ENCODE results near the gene POM121C. TPM values are rescaled to one million over a fixed set of nuclear protein-coding genes. Genes with fewer than 3 reads are reported as not detected.
"Not testable (repeated sequence)": the region's sequence is repeated elsewhere in the genome, so short reads cannot be mapped to it uniquely, and the experiment has no call there.

Gene POM121C
- total RNA-seq, 1 donor from 2014 or later, result 48.5 TPM

DNA sequence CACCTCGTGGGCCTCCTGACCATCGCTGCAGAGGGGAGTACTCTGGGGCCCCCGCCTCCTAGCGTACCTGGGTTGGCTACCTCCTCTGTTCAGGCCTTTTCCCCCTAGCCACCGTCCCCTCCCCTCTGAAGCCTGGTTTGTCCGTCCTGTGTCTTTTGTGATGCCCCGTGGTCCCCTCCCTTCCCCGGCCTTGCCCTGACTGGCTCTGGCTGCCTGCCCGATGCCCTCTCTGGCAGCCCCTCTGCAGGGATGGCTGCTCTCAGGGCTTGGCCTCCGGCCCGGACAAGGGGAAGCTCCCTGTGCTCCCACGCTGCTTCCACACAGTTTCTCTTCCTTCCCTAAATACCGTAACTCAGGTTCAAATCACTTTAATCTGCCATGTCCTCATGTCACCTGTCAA lies 66.4 kb downstream of the POM121C start:
- H3K27me3 ChIP-seq (ENCODE audit: insufficient read depth, low read length); H3K4me3 Mint-ChIP-seq (ENCODE audit: unreplicated experiment); H3K4me1 ChIP-seq (ENCODE audit: insufficient read depth, low read length); H3K9ac ChIP-seq (ENCODE audit: low read length); H3K27ac Mint-ChIP-seq (ENCODE audit: unreplicated experiment); H3K9me3 Mint-ChIP-seq (ENCODE audit: unreplicated experiment); H3K79me2 ChIP-seq (ENCODE audit: insufficient read depth, low read length); FAIRE-seq; H3K9me3 ChIP-seq (ENCODE audit: insufficient read depth, low read depth, low read length); DNase-seq (ENCODE audit: low read depth); H3K4me3 ChIP-seq (ENCODE audit: insufficient read depth, low read depth, low read length); H2AFZ ChIP-seq (ENCODE audit: low read depth, low read length); H4K20me1 ChIP-seq (ENCODE audit: insufficient read depth, low read length); H3K4me2 ChIP-seq (ENCODE audit: low read length); H3K4me1 Mint-ChIP-seq (ENCODE audit: low read depth, unreplicated experiment); H3K27me3 Mint-ChIP-seq (ENCODE audit: low read depth, unreplicated experiment); H3K27ac ChIP-seq (ENCODE audit: low read depth, low read length); H3K36me3 Mint-ChIP-seq (ENCODE audit: low read depth, unreplicated experiment); H3K36me3 ChIP-seq (ENCODE audit: insufficient read depth, low read length): not testable (repeated sequence)

DNA sequence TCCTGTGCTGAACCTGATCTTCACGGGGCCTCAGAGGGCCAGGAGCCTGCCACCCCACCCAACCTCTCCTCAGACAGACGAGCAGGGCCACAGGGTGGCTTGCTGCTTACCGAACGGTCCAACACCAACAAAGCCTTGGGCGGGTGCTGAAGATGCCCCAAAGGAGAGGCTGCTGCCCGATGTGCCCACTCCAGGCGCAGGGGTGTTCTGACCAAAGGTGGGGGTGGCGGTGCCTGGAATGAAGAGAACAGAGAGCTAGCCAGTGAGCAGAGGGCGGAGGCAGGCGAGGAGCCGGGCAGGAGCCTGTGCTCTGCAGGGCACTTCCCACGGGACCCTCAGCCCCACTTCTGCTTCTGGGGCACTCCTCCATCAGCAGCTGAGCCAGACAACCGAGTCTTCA lies 66.9 kb downstream of the POM121C start:
- not testable (repeated sequence) for H3K4me1 ChIP-seq (ENCODE audit: insufficient read depth, low read length); H3K36me3 Mint-ChIP-seq (ENCODE audit: low read depth, unreplicated experiment); H3K27ac Mint-ChIP-seq (ENCODE audit: unreplicated experiment); H3K9me3 ChIP-seq (ENCODE audit: insufficient read depth, low read depth, low read length); H3K4me2 ChIP-seq (ENCODE audit: low read length); H3K27me3 ChIP-seq (ENCODE audit: insufficient read depth, low read length); H4K20me1 ChIP-seq (ENCODE audit: insufficient read depth, low read length); H3K4me3 Mint-ChIP-seq (ENCODE audit: unreplicated experiment); DNase-seq (ENCODE audit: low read depth); H3K9ac ChIP-seq (ENCODE audit: low read length); H3K79me2 ChIP-seq (ENCODE audit: insufficient read depth, low read length); FAIRE-seq; H3K36me3 ChIP-seq (ENCODE audit: insufficient read depth, low read length); H3K9me3 Mint-ChIP-seq (ENCODE audit: unreplicated experiment); H3K4me1 Mint-ChIP-seq (ENCODE audit: low read depth, unreplicated experiment); H2AFZ ChIP-seq (ENCODE audit: low read depth, low read length); H3K27ac ChIP-seq (ENCODE audit: low read depth, low read length); H3K27me3 Mint-ChIP-seq (ENCODE audit: low read depth, unreplicated experiment); H3K4me3 ChIP-seq (ENCODE audit: insufficient read depth, low read depth, low read length)

DNA sequence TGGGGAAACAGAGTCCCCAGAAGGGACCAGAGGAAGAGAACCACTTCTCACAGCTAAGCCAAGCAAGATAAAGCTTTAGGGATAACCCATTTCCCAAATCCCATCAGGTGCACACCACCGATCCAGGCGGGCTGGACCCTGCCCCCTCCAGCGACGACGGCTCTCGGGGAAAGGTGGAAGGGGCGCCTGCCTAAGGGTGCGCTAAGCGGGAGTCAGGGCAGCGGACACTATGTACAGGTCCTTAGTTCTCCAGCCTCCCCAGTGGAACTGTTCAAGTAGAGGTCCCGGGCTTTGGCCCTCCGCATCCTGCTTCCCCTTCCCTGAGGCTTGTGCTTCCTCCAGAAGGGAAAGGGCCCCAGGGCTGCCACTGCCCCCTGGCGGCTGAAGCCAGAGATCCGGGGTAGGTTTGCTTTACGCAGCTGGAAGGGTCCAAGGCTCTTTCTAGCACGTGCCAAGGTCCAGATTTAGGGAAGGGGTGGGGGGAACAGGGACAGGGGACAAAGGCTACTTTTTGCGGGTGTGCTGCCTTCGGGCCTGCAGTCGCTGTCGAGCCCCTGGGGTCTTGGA lies 67.7 kb downstream of the POM121C start:
- not testable (repeated sequence) for H3K27ac Mint-ChIP-seq (ENCODE audit: unreplicated experiment); H3K9me3 ChIP-seq (ENCODE audit: insufficient read depth, low read depth, low read length); H2AFZ ChIP-seq (ENCODE audit: low read depth, low read length); H3K4me3 ChIP-seq (ENCODE audit: insufficient read depth, low read depth, low read length); H3K27me3 Mint-ChIP-seq (ENCODE audit: low read depth, unreplicated experiment); H3K4me1 Mint-ChIP-seq (ENCODE audit: low read depth, unreplicated experiment); H3K9ac ChIP-seq (ENCODE audit: low read length); H3K9me3 Mint-ChIP-seq (ENCODE audit: unreplicated experiment); H3K79me2 ChIP-seq (ENCODE audit: insufficient read depth, low read length); H3K4me3 Mint-ChIP-seq (ENCODE audit: unreplicated experiment); H4K20me1 ChIP-seq (ENCODE audit: insufficient read depth, low read length); H3K4me1 ChIP-seq (ENCODE audit: insufficient read depth, low read length); H3K27ac ChIP-seq (ENCODE audit: low read depth, low read length); H3K27me3 ChIP-seq (ENCODE audit: insufficient read depth, low read length); H3K36me3 ChIP-seq (ENCODE audit: insufficient read depth, low read length); FAIRE-seq; DNase-seq (ENCODE audit: low read depth); H3K4me2 ChIP-seq (ENCODE audit: low read length); H3K36me3 Mint-ChIP-seq (ENCODE audit: low read depth, unreplicated experiment)

DNA sequence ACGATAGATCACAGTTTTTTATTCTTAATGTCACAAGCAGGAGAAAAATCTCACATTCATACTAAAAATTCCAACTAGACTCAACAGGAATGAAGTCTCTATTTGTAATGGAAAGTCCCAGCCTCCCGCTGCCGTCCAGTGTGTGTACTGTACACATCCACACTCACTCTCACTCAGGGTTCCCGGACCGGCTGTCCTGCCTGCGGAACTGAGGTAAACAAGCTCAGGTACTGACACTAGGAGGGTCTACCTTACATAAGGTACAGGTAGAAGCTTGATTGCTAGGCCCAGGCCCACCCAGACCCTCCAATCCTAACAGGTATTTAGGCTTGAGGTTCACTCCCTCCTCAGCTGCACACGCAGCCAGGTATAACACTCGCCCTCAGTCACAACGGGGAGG lies 69.3 kb downstream of the POM121C start:
- H3K4me3 ChIP-seq (ENCODE audit: insufficient read depth, low read depth, low read length); H3K27ac ChIP-seq (ENCODE audit: low read depth, low read length); H3K36me3 ChIP-seq (ENCODE audit: insufficient read depth, low read length); H3K27me3 Mint-ChIP-seq (ENCODE audit: low read depth, unreplicated experiment); H3K4me2 ChIP-seq (ENCODE audit: low read length); H3K4me1 ChIP-seq (ENCODE audit: insufficient read depth, low read length); H2AFZ ChIP-seq (ENCODE audit: low read depth, low read length); H3K9me3 ChIP-seq (ENCODE audit: insufficient read depth, low read depth, low read length); H3K27me3 ChIP-seq (ENCODE audit: insufficient read depth, low read length); H3K36me3 Mint-ChIP-seq (ENCODE audit: low read depth, unreplicated experiment); H3K4me3 Mint-ChIP-seq (ENCODE audit: unreplicated experiment); H4K20me1 ChIP-seq (ENCODE audit: insufficient read depth, low read length); H3K9ac ChIP-seq (ENCODE audit: low read length); FAIRE-seq; H3K4me1 Mint-ChIP-seq (ENCODE audit: low read depth, unreplicated experiment); H3K27ac Mint-ChIP-seq (ENCODE audit: unreplicated experiment); H3K9me3 Mint-ChIP-seq (ENCODE audit: unreplicated experiment); DNase-seq (ENCODE audit: low read depth); H3K79me2 ChIP-seq (ENCODE audit: insufficient read depth, low read length): not testable (repeated sequence)

DNA sequence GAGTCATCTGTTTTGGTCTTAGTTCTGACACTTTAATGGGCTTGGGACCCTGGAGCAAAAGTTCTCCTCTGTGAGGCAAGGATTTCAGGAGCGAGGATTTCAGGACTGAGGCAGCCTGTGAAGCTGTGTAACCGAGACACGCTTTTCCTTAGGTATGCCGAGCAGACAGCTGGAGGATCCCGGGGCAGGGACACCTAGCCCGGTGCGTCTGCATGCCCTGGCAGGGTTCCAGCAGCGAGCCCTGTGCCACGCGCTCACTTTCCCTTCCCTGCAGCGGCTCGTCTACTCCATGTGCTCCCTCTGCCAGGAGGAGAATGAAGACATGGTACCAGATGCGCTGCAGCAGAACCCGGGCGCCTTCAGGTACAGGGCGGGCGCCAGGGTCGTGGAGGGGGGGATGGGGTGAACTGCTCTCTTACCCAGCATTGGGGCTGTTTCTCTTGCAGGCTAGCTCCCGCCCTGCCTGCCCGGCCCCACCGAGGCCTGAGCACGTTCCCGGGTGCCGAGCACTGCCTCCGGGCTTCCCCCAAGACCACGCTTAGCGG lies 70.2 kb downstream of the POM121C start:
- H3K27ac Mint-ChIP-seq (ENCODE audit: unreplicated experiment); H3K27me3 Mint-ChIP-seq (ENCODE audit: low read depth, unreplicated experiment); H3K9me3 Mint-ChIP-seq (ENCODE audit: unreplicated experiment); H4K20me1 ChIP-seq (ENCODE audit: insufficient read depth, low read length); H3K9me3 ChIP-seq (ENCODE audit: insufficient read depth, low read depth, low read length); H3K27me3 ChIP-seq (ENCODE audit: insufficient read depth, low read length); H3K9ac ChIP-seq (ENCODE audit: low read length); DNase-seq (ENCODE audit: low read depth); H3K79me2 ChIP-seq (ENCODE audit: insufficient read depth, low read length); H3K4me2 ChIP-seq (ENCODE audit: low read length); FAIRE-seq; H3K36me3 ChIP-seq (ENCODE audit: insufficient read depth, low read length); H3K4me1 ChIP-seq (ENCODE audit: insufficient read depth, low read length); H3K4me1 Mint-ChIP-seq (ENCODE audit: low read depth, unreplicated experiment); H3K4me3 Mint-ChIP-seq (ENCODE audit: unreplicated experiment); H3K4me3 ChIP-seq (ENCODE audit: insufficient read depth, low read depth, low read length); H3K27ac ChIP-seq (ENCODE audit: low read depth, low read length); H2AFZ ChIP-seq (ENCODE audit: low read depth, low read length); H3K36me3 Mint-ChIP-seq (ENCODE audit: low read depth, unreplicated experiment): not testable (repeated sequence)

DNA sequence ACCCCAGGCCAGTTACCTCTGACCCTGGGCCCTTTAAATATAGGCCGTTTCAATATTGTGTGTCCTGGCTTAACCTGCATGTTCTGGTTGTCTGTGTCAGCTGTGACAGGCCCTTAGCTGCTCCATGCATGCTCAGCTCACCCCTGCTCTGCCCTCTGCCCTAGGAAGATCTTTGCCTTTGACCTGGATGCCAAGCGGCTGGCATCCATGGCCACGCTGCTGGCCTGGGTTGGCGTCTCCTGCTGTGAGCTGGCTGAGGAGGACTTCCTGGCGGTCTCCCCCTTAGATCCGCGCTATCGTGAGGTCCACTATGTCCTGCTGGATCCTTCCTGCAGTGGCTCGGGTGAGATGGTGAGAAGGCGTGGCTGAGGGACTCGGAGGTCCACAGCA lies 70.7 kb downstream of the POM121C start:
- H3K36me3 ChIP-seq (ENCODE audit: insufficient read depth, low read length); H3K9me3 ChIP-seq (ENCODE audit: insufficient read depth, low read depth, low read length); H3K4me3 Mint-ChIP-seq (ENCODE audit: unreplicated experiment); DNase-seq (ENCODE audit: low read depth); H3K27me3 Mint-ChIP-seq (ENCODE audit: low read depth, unreplicated experiment); H3K36me3 Mint-ChIP-seq (ENCODE audit: low read depth, unreplicated experiment); FAIRE-seq; H3K4me1 ChIP-seq (ENCODE audit: insufficient read depth, low read length); H3K4me1 Mint-ChIP-seq (ENCODE audit: low read depth, unreplicated experiment); H3K79me2 ChIP-seq (ENCODE audit: insufficient read depth, low read length); H3K27ac ChIP-seq (ENCODE audit: low read depth, low read length); H3K27ac Mint-ChIP-seq (ENCODE audit: unreplicated experiment); H3K4me3 ChIP-seq (ENCODE audit: insufficient read depth, low read depth, low read length); H4K20me1 ChIP-seq (ENCODE audit: insufficient read depth, low read length); H3K9me3 Mint-ChIP-seq (ENCODE audit: unreplicated experiment); H3K27me3 ChIP-seq (ENCODE audit: insufficient read depth, low read length); H2AFZ ChIP-seq (ENCODE audit: low read depth, low read length); H3K9ac ChIP-seq (ENCODE audit: low read length): not testable (repeated sequence)
- peak overlapping the region; percentile 15 for H3K4me2 ChIP-seq (ENCODE audit: low read length)
